Fibroblast of lung (primary cell): Measurements from ENCODE around the gene DNAJC9.

Source experiments
- EZH2 ChIP-seq: IDR thresholded peaks from 2 replicates; pipeline ENCODE4 v1.5.1; 2012; ENCODE audit warnings: low read length, control low read depth, mild to moderate bottlenecking; ENCODE audit errors: missing control alignments
- TF ChIP-seq, protein P1 (sequence below), 2 donors: IDR thresholded peaks in 1 of 2; conservative IDR thresholded peaks in 1 of 2; 1 replicate in 1 of 2; 2 replicates in 1 of 2; pipeline ENCODE4 v1.5.1; 2011 to 2012; ENCODE audit warnings: low read length in 2 of 2, control low read depth in 1 of 2, inconsistent platforms in 1 of 2, low read depth in 1 of 2, mild to moderate bottlenecking in 1 of 2

DNA sequence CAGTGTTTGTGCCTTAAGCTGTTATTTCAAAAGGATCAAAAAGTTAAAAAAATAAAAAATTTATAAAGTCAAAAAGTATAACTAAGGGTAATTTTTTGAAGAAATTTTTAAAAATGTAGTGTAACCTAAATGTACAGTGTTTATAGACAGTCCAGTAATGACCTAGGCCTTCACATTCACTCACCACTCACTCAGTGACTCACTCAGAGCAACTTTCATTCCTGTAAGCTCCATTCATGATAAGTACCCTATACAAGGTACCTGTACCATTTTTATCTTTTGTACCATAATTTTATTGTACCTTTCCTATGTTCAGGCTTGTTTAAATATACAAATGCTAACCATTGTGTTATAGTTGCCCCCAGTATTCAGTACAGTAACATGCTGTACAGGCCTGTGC lies 21.5 kb downstream of the DNAJC9 start:
- TF ChIP-seq, protein P1, sequence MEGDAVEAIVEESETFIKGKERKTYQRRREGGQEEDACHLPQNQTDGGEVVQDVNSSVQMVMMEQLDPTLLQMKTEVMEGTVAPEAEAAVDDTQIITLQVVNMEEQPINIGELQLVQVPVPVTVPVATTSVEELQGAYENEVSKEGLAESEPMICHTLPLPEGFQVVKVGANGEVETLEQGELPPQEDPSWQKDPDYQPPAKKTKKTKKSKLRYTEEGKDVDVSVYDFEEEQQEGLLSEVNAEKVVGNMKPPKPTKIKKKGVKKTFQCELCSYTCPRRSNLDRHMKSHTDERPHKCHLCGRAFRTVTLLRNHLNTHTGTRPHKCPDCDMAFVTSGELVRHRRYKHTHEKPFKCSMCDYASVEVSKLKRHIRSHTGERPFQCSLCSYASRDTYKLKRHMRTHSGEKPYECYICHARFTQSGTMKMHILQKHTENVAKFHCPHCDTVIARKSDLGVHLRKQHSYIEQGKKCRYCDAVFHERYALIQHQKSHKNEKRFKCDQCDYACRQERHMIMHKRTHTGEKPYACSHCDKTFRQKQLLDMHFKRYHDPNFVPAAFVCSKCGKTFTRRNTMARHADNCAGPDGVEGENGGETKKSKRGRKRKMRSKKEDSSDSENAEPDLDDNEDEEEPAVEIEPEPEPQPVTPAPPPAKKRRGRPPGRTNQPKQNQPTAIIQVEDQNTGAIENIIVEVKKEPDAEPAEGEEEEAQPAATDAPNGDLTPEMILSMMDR (conservative IDR thresholded peaks at IDR 0.05 in 1 of 2, IDR thresholded peaks at IDR 0.05 in 1 of 2; ENCODE audit: low read depth in 1 of 2, low read length in 2 of 2): no peak
- no peak for TF ChIP-seq EZH2
